PC-3 (cell line): ENCODE data around the gene MLXIPL. TPM values are rescaled to one million over a fixed set of nuclear protein-coding genes. Genes with fewer than 3 reads are reported as not detected.

ENCODE experiments used
- ATAC-seq: fragments of 200-7000 bp; cut with Tn5 transposase; 2 replicates; pipeline ENCODE4 v1.9.1; 2020; ENCODE audit warnings: mild to moderate bottlenecking, moderate library complexity
- Bru-seq: library from RNA; stranded (reverse); fragments of 400-500 nt; gene quantifications from one replicate; lab custom pipeline; 2021; lab: Mats Ljungman, UMichigan
- BruChase-seq, 2 experiments: library from RNA; stranded (reverse); fragments of 400-500 nt; gene quantifications; one replicate each; lab custom pipeline; 2021; lab: Mats Ljungman, UMichigan
- BruUV-seq: library from RNA; stranded (reverse); fragments of 400-500 nt; replicated peaks from 2 replicates; lab custom pipeline; 2021; lab: Mats Ljungman, UMichigan
- CTCF ChIA-PET: fragments of 300-600 bp; sonication (Branson Sonifier 250); formaldehyde crosslinking; loops from one replicate; lab custom pipeline; 2022; ENCODE audit warnings: antibody characterized with exemption; lab: Charles Lee
- POLR2A ChIA-PET: fragments of 300-600 bp; sonication (Branson Sonifier 250); formaldehyde crosslinking; loops from one replicate; lab custom pipeline; 2022; ENCODE audit warnings: antibody characterized with exemption; ENCODE audit not compliant: unreplicated experiment; lab: Charles Lee
- DNase-seq: peaks from one replicate; pipeline ENCODE4 v3.0.0-alpha.2; 2015
- H2AFZ ChIP-seq: fragments of 300-600 bp; sonication (generic); 2 replicates; pipeline ENCODE4 v1.6.0; 2016; ENCODE audit warnings: antibody characterized with exemption, low read length
- H3F3A ChIP-seq: fragments of 300-600 bp; sonication (generic); one replicate; pipeline ENCODE4 v1.6.0; 2017; ENCODE audit warnings: antibody characterized with exemption, low read length, control low read depth, mild to moderate bottlenecking; ENCODE audit not compliant: unreplicated experiment
- H3K27ac ChIP-seq: fragments of 300-600 bp; sonication (generic); 2 replicates; pipeline ENCODE4 v1.5.1; 2016; ENCODE audit warnings: mild to moderate bottlenecking, low read length
- H3K27me3 ChIP-seq: fragments of 300-600 bp; sonication (generic); 2 replicates; pipeline ENCODE4 v1.6.1; 2016; ENCODE audit warnings: low read length, mixed read lengths
- H3K36me3 ChIP-seq: fragments of 300-600 bp; sonication (generic); 2 replicates; pipeline ENCODE4 v1.6.1; 2016; ENCODE audit warnings: low read depth, mixed run types, low read length, mixed read lengths
- H3K4me1 ChIP-seq: fragments of 300-600 bp; sonication (generic); 2 replicates; pipeline ENCODE4 v1.5.1; 2016; ENCODE audit warnings: low read length; ENCODE audit not compliant: insufficient read depth
- H3K4me2 ChIP-seq: fragments of 300-600 bp; sonication (generic); 2 replicates; pipeline ENCODE4 v1.6.0; 2016; ENCODE audit warnings: low read length
- H3K4me3 ChIP-seq: fragments of 300-600 bp; sonication (generic); 2 replicates; pipeline ENCODE4 v1.5.1; 2016; ENCODE audit warnings: mild to moderate bottlenecking, low read length, mixed read lengths
- H3K79me2 ChIP-seq: fragments of 300-600 bp; sonication (generic); 2 replicates; pipeline ENCODE4 v1.6.1; 2017; ENCODE audit warnings: low read length, mixed read lengths
- H3K9ac ChIP-seq: fragments of 300-600 bp; sonication (generic); 2 replicates; pipeline ENCODE4 v1.6.0; 2016; ENCODE audit warnings: mild to moderate bottlenecking, low read length
- H3K9me2 ChIP-seq: fragments of 300-600 bp; sonication (generic); replicated peaks from 2 replicates; pipeline ENCODE4 v1.6.1; 2016; ENCODE audit warnings: mixed run types, low read length, mixed read lengths
- H3K9me3 ChIP-seq: fragments of 300-600 bp; sonication (generic); 2 replicates; pipeline ENCODE4 v1.6.1; 2016; ENCODE audit warnings: low read length, mixed read lengths
- H4K20me1 ChIP-seq: fragments of 300-600 bp; sonication (generic); 2 replicates; pipeline ENCODE4 v1.6.1; 2016; ENCODE audit warnings: low read length, mixed read lengths
- CTCF ChIP-seq: fragments of 300-600 bp; sonication (generic); conservative IDR thresholded peaks from 2 replicates; pipeline ENCODE4 v1.5.1; 2017; ENCODE audit warnings: antibody characterized with exemption, low read depth, mild to moderate bottlenecking, low read length
- EZH2 ChIP-seq: fragments of 300-600 bp; sonication (generic); IDR thresholded peaks from one replicate; pipeline ENCODE4 v1.6.1; 2017; ENCODE audit warnings: antibody characterized with exemption, mild to moderate bottlenecking, low read length; ENCODE audit not compliant: unreplicated experiment
- EZH2phosphoT487 ChIP-seq: fragments of 300-600 bp; sonication (generic); IDR thresholded peaks from 2 replicates; pipeline ENCODE4 v1.6.1; 2018; ENCODE audit warnings: mild to moderate bottlenecking, antibody characterized with exemption, low read length, borderline replicate concordance
- intact Hi-C: fragments of 100-400 bp; cut with micrococcal nuclease; formaldehyde crosslinking; loops from 2 replicates; pipeline ENCODE4 v1.9.0; 2023
- long read RNA-seq: library from polyadenylated mRNA; unstranded; transcript quantifications from one replicate; pipeline ENCODE4 v2.0.0, GENCODE V29; 2021; ENCODE audit not compliant: unreplicated experiment
- total RNA-seq: library from RNA; depleted of rRNA; stranded (reverse); fragments of >200 nt; gene quantifications from 2 replicates; pipeline ENCODE4 v1.2.3, GENCODE V29; 2014; rRNA removed

The MLXIPL gene, protein sequence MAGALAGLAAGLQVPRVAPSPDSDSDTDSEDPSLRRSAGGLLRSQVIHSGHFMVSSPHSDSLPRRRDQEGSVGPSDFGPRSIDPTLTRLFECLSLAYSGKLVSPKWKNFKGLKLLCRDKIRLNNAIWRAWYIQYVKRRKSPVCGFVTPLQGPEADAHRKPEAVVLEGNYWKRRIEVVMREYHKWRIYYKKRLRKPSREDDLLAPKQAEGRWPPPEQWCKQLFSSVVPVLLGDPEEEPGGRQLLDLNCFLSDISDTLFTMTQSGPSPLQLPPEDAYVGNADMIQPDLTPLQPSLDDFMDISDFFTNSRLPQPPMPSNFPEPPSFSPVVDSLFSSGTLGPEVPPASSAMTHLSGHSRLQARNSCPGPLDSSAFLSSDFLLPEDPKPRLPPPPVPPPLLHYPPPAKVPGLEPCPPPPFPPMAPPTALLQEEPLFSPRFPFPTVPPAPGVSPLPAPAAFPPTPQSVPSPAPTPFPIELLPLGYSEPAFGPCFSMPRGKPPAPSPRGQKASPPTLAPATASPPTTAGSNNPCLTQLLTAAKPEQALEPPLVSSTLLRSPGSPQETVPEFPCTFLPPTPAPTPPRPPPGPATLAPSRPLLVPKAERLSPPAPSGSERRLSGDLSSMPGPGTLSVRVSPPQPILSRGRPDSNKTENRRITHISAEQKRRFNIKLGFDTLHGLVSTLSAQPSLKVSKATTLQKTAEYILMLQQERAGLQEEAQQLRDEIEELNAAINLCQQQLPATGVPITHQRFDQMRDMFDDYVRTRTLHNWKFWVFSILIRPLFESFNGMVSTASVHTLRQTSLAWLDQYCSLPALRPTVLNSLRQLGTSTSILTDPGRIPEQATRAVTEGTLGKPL
- total RNA-seq (4.7 and 6.9 TPM in 2 replicates), Bru-seq, nascent RNA (percentile 31 among the genes with signal in this experiment), BruChase-seq, experiment 1, labeled RNA remaining after a 6-hour chase (percentile 31 among the genes with signal in this experiment), BruChase-seq, experiment 2, labeled RNA remaining after a 2-hour chase (percentile 31 among the genes with signal in this experiment)
- long read RNA-seq, partial matches to known transcripts, result 2 of 5 reads
- long read RNA-seq, other reads (novel, unspliced or antisense), result 3 of 5 reads

- no peaks in the 10 kb centered on the region for H4K20me1 ChIP-seq
- no peaks in the 10 kb centered on the region for H3K9me3 ChIP-seq
- ChIA-PET CTCF (interaction anchor here (0.6 kb wide), 2 partner anchors 101 to 1911 kb away, joined by 3 read pairs; no protein-coding TSS in a partner anchor), POLR2A (interaction anchor here (0.5 kb wide), 1 partner anchor 114 kb away, joined by 3 read pairs; no protein-coding TSS in a partner anchor)
- H3K4me2 ChIP-seq, result peak within 1 kb of the TSS; percentile 97
- peaks cover 13% of the 10 kb centered on the region for H3K27me3 ChIP-seq
- H3K36me3 ChIP-seq, result no peaks in the 10 kb centered on the region
- H2AFZ ChIP-seq, result peak within 1 kb of the TSS; percentile 85
- H3K9ac ChIP-seq, result peak within 1 kb of the TSS; percentile 43; the same call in 1 of the 2 replicates
- peaks cover 5% of the 10 kb centered on the region; the same call in 1 of the 2 replicates for H3K4me1 ChIP-seq
- BruUV-seq, result no TSS peak
- TF ChIP-seq EZH2phosphoT487, result no peak
- TF ChIP-seq EZH2, result no peak
- no peak for TF ChIP-seq CTCF
- no peaks in the 10 kb centered on the region for H3K9me2 ChIP-seq
- no peaks in the 10 kb centered on the region for H3K79me2 ChIP-seq
- intact Hi-C loops, result loop anchor here (10.0 kb wide), 1 partner anchor 231 kb away; no protein-coding TSS in a partner anchor
- peak within 1 kb of the TSS; percentile 74 for H3K4me3 ChIP-seq
- peak; percentile 93 for ATAC-seq
- no peaks in the 10 kb centered on the region for H3F3A ChIP-seq
- DNase-seq, result peak; percentile 86
- no peak within 1 kb of the TSS for H3K27ac ChIP-seq
Observed at GRCh38 chr7:73623798-73624668, at the start of gene MLXIPL. Gene MLXIPL, minus strand, starts transcription at chr7:73624522. Its CDS starts 30 bp downstream, at chr7:73624492.

DNA sequence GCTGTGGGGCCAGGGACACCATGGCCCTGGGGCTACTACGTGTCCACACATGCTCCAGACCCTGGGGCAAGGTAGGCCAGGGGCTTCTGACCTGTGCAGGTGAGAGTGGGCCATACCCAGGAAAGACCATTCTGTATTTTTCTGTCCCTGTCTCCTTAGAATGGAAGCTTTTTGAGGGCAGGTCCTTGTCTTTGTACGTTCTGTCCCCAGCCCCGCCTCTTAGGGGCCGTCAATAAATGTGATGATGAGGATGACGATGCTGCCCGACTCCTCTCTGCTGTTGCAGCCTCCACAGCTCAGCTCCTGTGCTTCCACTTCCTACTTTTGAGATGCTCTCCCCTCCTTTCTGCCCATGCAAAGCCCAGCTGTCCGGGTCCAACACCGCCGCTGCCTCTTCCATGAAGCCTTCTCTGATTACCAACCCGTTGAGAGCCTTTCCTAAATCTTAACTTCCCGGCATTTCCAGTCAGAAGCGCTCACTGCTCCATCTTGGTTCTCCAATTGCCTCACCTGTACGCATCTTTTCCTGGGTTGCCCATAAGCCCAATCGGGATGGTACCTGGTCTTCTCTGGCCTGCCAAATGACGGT lies 47.6 kb upstream of the MLXIPL start:
- POLR2A ChIA-PET, result no interaction called here

More for the DNA sequence above, 47.6 kb upstream of the MLXIPL start:
- no peaks in the 10 kb centered on the region for H3K4me1 ChIP-seq
- no peak overlapping the region for H3K27ac ChIP-seq
- no peaks in the 10 kb centered on the region for H3K9me3 ChIP-seq
- no peaks in the 10 kb centered on the region for H3K79me2 ChIP-seq
- no peak overlapping the region for H3K4me2 ChIP-seq
- no peaks in the 10 kb centered on the region for H3F3A ChIP-seq
- no peak overlapping the region for H3K4me3 ChIP-seq
- H3K9ac ChIP-seq, result no peak overlapping the region
- H3K9me2 ChIP-seq, result no peaks in the 10 kb centered on the region
- no peaks in the 10 kb centered on the region for H4K20me1 ChIP-seq
- intact Hi-C loops, result no loop called here
- no TSS peak for BruUV-seq
- ATAC-seq (no peak), DNase-seq (no peak)
- H3K27me3 ChIP-seq, result no peaks in the 10 kb centered on the region
- no peak overlapping the region for H2AFZ ChIP-seq
- TF ChIP-seq EZH2 (no peak), CTCF (no peak), EZH2phosphoT487 (no peak)
- CTCF ChIA-PET, result no interaction called here
- H3K36me3 ChIP-seq, result no peaks in the 10 kb centered on the region; the same call in 1 of the 2 replicates
